GM19023 (cell line): ENCODE results near the gene ATP11B.

ENCODE experiments used
- ATAC-seq: cut with Tn5 transposase; IDR thresholded peaks from one replicate; pipeline ENCODE4 v1.9.1; 2021; ENCODE audit warnings: mild to moderate bottlenecking, moderate library complexity; ENCODE audit not compliant: unreplicated experiment

ATP11B gene

DNA sequence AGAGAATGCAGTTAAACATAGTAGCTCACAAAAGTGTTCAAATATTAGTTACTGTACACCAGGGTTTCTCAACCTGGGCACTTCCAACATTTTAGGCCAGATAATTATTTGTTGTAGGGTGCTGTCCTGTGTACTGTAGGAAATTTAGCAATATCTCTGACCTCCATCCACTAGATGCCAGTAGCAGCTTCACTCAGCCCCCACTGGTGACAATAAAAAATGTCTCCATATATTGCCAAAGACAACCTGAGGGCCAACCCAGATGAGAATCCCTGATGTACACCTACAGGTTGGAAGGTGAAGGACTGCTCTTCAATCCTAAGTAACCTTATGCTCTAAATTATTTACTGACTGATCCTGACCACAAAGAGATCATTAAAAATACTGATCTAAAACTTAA is 154.6 kb downstream of the ATP11B start:
- no peak for ATAC-seq

DNA sequence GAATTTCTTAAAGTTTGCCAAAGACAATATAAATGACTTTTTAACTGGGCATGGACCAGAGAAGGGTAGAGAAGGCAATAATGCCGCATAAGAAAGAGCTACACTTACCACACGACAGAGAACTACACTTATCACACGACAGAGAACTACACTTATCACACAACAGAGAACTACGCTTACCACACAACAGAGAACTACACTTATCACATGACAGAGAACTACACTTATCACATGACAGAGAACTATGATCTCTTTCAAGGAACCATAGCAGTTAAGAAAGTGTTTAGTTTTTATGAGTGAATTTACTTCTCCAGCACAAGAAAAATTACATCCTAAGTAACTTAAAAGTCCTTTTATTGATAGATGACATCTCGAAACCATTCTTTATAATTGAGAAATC is 155.0 kb downstream of the ATP11B start:
- ATAC-seq = no peak

GRCh38 chr3:182949688-182950087 is 156.4 kb downstream of the ATP11B start:
- ATAC-seq = no peak

GRCh38 chr3:182954553-182955235 is 161.4 kb downstream of the ATP11B start:
- ATAC-seq = peak; percentile 70

- no peak for ATAC-seq
Measured at GRCh38 chr3:182957226-182957625, 163.9 kb downstream of the ATP11B start.

DNA sequence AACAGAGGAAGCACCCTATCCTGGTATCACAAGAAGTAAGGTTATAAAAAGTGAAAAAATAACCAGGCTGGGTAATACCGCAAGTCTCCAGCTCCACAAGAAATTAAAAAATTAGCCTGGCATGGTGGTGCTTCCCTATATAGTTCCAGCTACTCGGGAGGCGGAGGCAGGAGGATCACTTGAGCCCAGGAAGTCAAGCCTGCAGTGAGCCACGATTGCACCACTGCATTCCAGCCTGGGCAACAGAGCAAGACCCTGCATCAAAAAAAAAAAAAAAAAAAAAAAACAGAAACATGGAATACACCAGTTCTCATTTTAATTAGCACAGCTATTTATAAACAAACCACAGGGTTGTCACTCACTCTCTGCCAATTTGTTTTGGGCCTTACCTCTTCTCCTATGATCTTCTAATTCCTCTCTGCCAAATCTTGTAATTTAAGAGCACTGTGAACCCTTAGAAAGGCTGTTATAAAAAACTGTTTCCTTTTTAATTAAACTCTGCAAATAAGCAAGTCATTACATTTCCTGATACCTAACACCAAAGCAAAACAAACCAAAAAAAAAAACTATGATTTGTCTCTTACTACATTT is 164.5 kb downstream of the ATP11B start:
- no peak for ATAC-seq

DNA sequence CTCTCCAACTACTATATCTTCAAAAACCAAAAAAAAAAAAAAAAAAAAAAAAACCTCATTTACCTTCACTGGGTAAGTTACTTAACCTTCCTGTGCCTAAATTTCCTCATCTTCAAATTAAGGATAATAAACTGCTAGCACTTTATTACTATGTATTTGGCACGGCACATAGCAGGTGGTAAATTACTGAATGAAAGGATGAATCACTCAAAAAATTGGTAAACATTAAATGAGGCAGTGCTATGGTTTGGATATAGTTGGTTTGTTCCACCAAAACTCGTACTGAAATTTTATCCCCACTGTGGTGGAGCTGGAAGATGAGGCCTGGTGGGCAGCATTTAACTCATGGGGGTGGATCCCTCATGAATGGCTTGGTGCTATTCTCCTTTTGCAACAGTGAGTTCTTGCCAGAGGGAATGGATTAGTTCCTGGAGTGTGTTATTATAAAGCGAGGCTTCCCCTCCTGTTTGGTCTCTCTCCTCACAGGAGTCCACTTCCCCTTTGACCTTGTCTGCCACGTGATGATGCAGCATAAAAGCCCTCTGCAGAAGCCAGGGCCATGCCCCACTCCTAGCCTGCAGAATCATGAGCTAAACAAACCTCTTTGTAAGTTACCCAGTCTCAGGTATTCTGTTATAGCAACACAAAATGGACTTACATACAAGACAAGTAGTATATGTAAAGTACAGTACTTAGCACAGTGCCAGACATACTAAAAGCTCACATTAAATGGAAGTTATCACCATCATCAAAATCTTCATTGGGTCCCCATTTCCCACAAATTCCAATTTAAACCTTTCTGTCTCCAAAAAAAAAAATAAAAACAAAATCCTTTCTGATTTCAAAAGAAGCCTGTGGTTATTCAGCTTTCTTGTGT is 166.4 kb downstream of the ATP11B start:
- ATAC-seq = no peak

GRCh38 chr3:182962166-182962565 is 168.9 kb downstream of the ATP11B start:
- ATAC-seq = no peak

DNA sequence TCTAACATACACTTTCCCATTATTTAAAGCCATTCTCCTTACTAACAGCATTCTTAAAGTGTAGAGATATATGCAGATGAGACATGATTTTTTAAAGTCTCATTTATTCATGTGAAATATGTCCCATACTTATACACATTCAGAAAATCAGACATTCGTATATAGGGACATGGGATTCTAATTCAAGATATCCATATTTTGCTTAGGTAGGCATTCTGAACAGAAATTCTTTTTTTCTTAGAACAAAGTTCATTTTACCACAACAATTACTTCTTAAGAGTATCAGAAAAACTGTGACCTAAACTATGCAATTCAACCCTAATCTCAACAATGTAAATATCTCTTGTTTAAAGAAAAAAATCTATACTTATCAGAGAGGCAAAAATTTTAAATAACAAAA is 170.9 kb downstream of the ATP11B start:
- no peak for ATAC-seq

DNA sequence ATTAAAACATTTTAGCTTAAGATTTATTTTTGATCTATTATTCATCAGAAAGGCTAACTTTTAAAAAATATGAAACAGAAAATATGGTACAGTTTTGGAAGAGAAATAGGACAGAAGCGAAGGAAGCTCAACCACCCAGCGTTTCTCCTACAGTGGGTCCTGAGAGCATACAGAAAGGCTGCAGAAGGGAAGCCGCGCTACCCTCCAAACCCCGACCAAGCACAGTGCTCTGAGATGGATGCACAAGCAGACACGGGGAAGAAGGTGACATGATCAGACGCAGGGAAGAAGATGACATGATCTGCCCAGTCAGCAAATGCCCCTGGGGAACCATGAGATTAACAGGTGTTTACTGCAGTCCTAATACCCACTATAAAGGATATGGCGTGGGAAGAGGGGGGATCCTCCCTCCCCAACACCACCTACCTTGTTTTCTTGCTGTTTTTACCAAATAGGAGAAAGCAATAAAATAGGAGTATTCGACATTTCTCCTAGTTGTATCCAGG is 172.6 kb downstream of the ATP11B start:
- no peak for ATAC-seq

GRCh38 chr3:182967218-182968204 is 174.2 kb downstream of the ATP11B start:
- ATAC-seq = no peak

- ATAC-seq = no peak
Measured at GRCh38 chr3:182969277-182969676, 176.0 kb downstream of the ATP11B start.

DNA sequence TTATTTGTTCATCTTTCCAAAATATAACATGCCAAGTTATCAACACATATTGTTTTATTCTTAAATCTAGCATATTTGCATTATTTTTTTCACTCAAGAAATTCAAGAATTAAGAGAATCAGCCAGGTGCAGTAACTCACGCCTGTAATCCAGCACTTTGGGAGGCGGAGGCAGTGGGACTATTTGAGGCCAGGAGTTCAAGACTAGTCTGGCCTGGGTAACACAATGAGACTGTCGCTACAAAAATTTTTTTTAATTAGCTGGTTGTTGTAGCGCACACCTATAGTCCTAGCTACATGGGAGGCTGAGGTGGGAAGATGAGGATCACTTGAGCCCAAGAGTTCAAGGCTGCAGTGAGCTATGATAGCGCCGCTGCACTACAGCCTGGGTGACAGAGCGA is 176.5 kb downstream of the ATP11B start:
- no peak for ATAC-seq

GRCh38 chr3:182970811-182971418 is 177.6 kb downstream of the ATP11B start:
- ATAC-seq = no peak
